ENCODE data around the gene CEP72. TPM values are rescaled to one million over a fixed set of nuclear protein-coding genes. Genes with fewer than 3 reads are reported as not detected.

CEP72 gene
- total RNA-seq, 1 donor from 2014 or later, result 4.8 TPM

DNA sequence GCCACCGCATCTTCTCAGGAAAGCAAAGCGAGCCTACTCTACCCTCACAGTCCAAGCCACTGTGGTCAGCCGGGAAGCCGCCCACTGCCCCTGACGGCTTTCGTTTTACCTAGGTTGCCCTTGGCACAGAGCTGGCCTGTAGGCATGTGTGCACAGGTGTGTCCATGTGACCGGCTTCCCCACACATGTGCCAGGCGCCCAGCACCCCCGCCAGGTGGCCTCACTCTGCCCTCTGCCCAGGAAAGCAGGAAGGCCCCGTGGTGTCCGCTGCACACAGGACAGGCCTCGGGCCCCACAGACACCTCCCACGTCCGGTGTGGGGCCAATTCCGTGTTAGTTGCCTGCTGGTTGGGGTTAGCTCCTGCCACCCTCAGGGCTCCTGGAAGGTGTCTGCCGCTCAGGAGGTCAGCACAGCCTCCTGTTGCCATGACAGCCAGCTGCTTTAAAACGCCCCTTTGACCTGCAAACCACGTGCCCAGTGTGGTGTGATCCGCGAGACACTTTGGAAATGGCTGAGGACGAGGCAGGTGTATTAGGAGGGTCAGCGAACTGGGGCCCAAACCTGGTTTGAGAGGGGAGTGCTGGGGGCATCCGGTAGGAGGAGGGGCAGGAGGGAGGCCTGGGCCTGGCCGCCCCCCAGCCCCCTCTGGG, 52.3 kb downstream of the CEP72 start:
- H3K36me3 ChIP-seq (ENCODE audit: control insufficient read depth, insufficient read depth, low read length), result no peaks in the 10 kb centered on the region
- no peak for DNase-seq (ENCODE audit: low read depth)
- no peak overlapping the region for H3K4me3 ChIP-seq (ENCODE audit: low read depth, low read length)
- no peaks in the 10 kb centered on the region for H3K27me3 ChIP-seq (ENCODE audit: control insufficient read depth, insufficient read depth, low read length)
- TF ChIP-seq CTCF (IDR thresholded peaks at IDR 0.05; ENCODE audit: insufficient read depth, low read length, poor library complexity, severe bottlenecking), result no peak

- no peaks in the 10 kb centered on the region for H3K36me3 ChIP-seq (ENCODE audit: control insufficient read depth, insufficient read depth, low read length)
- no peak for TF ChIP-seq CTCF (IDR thresholded peaks at IDR 0.05; ENCODE audit: insufficient read depth, low read length, poor library complexity, severe bottlenecking)
- DNase-seq (ENCODE audit: low read depth), result no peak
Observed at GRCh38 chr5:664994-665360, 52.8 kb downstream of the CEP72 start.

GRCh38 chr5:665541-665955, 53.4 kb downstream of the CEP72 start:
- H3K36me3 ChIP-seq (ENCODE audit: control insufficient read depth, insufficient read depth, low read length), result no peaks in the 10 kb centered on the region
- TF ChIP-seq CTCF (IDR thresholded peaks at IDR 0.05; ENCODE audit: insufficient read depth, low read length, poor library complexity, severe bottlenecking), result no peak
- DNase-seq (ENCODE audit: low read depth), result no peak
- no peaks in the 10 kb centered on the region for H3K27me3 ChIP-seq (ENCODE audit: control insufficient read depth, insufficient read depth, low read length)
- no peak overlapping the region for H3K4me3 ChIP-seq (ENCODE audit: low read depth, low read length)

More at GRCh38 chr5:664994-665360, 52.8 kb downstream of the CEP72 start:
- Histone ChIP-seq H3K27me3 (ENCODE audit: control insufficient read depth, insufficient read depth, low read length) (no peaks in the 10 kb centered on the region), H3K4me3 (ENCODE audit: low read depth, low read length) (no peak overlapping the region)

DNA sequence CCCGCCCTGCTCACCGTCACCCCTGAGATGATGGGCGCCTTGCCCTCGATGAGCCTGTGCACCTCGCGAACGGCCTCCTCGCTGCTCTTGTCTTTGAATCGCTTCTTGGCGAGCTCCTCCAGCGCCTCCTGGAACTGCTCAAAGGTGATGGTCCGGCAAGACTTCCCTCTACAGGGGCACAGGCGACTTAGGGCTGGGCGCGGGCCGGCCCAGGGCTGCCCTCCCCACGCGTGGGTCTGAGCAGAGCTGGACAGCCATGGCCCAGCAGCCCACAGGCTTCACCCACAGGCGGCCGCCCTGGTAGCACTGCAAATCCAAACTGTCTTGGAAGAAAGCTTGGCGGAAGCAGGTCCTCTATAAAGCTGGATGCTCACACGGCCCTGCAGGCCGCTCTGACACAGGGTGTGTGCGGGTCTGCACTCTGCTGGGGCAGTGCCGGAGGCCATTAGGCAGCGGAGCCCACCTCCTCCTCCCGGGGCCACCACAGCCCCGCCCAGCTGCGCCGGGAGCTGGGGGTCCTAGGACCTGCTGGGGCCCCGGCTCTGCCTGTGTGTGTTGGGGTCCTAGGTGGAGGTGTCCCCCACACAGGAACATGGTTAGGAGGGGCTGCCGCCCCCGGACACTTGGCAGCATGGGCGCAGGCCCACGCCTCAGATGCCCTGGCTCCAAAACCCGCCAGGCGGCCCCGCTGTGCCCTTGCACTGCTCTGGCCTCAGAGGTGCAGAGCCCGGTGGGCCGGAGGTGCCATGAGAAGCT, 54.0 kb downstream of the CEP72 start:
- no peak for TF ChIP-seq CTCF (IDR thresholded peaks at IDR 0.05; ENCODE audit: insufficient read depth, low read length, poor library complexity, severe bottlenecking)
- H3K27me3 ChIP-seq (ENCODE audit: control insufficient read depth, insufficient read depth, low read length), result no peaks in the 10 kb centered on the region
- H3K36me3 ChIP-seq (ENCODE audit: control insufficient read depth, insufficient read depth, low read length), result no peaks in the 10 kb centered on the region
- DNase-seq (ENCODE audit: low read depth), result no peak
- H3K4me3 ChIP-seq (ENCODE audit: low read depth, low read length), result no peak overlapping the region

GRCh38 chr5:666816-667498, 54.8 kb downstream of the CEP72 start:
- no peak for TF ChIP-seq CTCF (IDR thresholded peaks at IDR 0.05; ENCODE audit: insufficient read depth, low read length, poor library complexity, severe bottlenecking)
- no peaks in the 10 kb centered on the region for H3K36me3 ChIP-seq (ENCODE audit: control insufficient read depth, insufficient read depth, low read length)
- peaks cover 6% of the 10 kb centered on the region for H3K27me3 ChIP-seq (ENCODE audit: control insufficient read depth, insufficient read depth, low read length)
- no peak overlapping the region for H3K4me3 ChIP-seq (ENCODE audit: low read depth, low read length)
- no peak for DNase-seq (ENCODE audit: low read depth)

Data from kidney epithelial cell (primary cell).